HG02943 (cell line): ENCODE results near the gene PXK.

ENCODE experiments used
- ATAC-seq: cut with Tn5 transposase; IDR thresholded peaks from one replicate; pipeline ENCODE4 v1.9.1; 2021; ENCODE audit warnings: mild to moderate bottlenecking, low read depth, moderate library complexity; ENCODE audit not compliant: unreplicated experiment

Gene PXK

GRCh38 chr3:58345457-58345856 is 12.8 kb downstream of the PXK start:
- ATAC-seq, result no peak

GRCh38 chr3:58346368-58346767 is 13.7 kb downstream of the PXK start:
- no peak for ATAC-seq

- no peak for ATAC-seq
These were observed 15.3 kb downstream of the PXK start for GRCh38 chr3:58347984-58348383.

- ATAC-seq, result peak; percentile 91
These were observed 17.3 kb downstream of the PXK start for GRCh38 chr3:58349792-58350626.

GRCh38 chr3:58350627-58351013 is 17.9 kb downstream of the PXK start:
- no peak for ATAC-seq

GRCh38 chr3:58351920-58352319 is 19.2 kb downstream of the PXK start:
- no peak for ATAC-seq

- no peak for ATAC-seq
These were observed 19.9 kb downstream of the PXK start for GRCh38 chr3:58352626-58353025.

- ATAC-seq, result no peak
These were observed 21.2 kb downstream of the PXK start for GRCh38 chr3:58353722-58354553.

GRCh38 chr3:58355179-58355578 is 22.5 kb downstream of the PXK start:
- ATAC-seq, result peak; percentile 54

- ATAC-seq, result no peak
These were observed 23.4 kb downstream of the PXK start for GRCh38 chr3:58356054-58356453.

GRCh38 chr3:58357402-58357801 is 24.7 kb downstream of the PXK start:
- ATAC-seq, result no peak

GRCh38 chr3:58358092-58358491 is 25.4 kb downstream of the PXK start:
- ATAC-seq, result no peak

- ATAC-seq, result no peak
These were observed 26.1 kb downstream of the PXK start for GRCh38 chr3:58358808-58359207.

GRCh38 chr3:58359621-58360020 is 26.9 kb downstream of the PXK start:
- ATAC-seq, result no peak

- ATAC-seq, result no peak
These were observed 29.2 kb downstream of the PXK start for GRCh38 chr3:58361866-58362265.

GRCh38 chr3:58366699-58367098 is 34.0 kb downstream of the PXK start:
- ATAC-seq, result no peak

GRCh38 chr3:58369038-58369437 is 36.3 kb downstream of the PXK start:
- no peak for ATAC-seq

GRCh38 chr3:58369876-58370275 is 37.2 kb downstream of the PXK start:
- ATAC-seq, result no peak

- no peak for ATAC-seq
These were observed 37.7 kb downstream of the PXK start for GRCh38 chr3:58370407-58370806.

GRCh38 chr3:58371754-58372153 is 39.1 kb downstream of the PXK start:
- ATAC-seq, result no peak

GRCh38 chr3:58375254-58375653 is 42.6 kb downstream of the PXK start:
- ATAC-seq, result no peak

- ATAC-seq, result no peak
These were observed 44.5 kb downstream of the PXK start for GRCh38 chr3:58377168-58377567.
